HL-60 (cell line): ENCODE results near the gene ZNF160.
"Not testable (repeated sequence)": the region's sequence is repeated elsewhere in the genome, so short reads cannot be mapped to it uniquely, and the experiment has no call there.

Experiments used
- GABPA ChIP-seq: IDR thresholded peaks from 2 replicates; pipeline ENCODE4 v1.6.1; 2012; ENCODE audit warnings: low read depth
- POLR2AphosphoS5 ChIP-seq: IDR thresholded peaks from 2 replicates; pipeline ENCODE4 v1.6.1; 2012; ENCODE audit warnings: low read depth
- TF ChIP-seq, protein P1 (sequence below): IDR thresholded peaks from one replicate; pipeline ENCODE4 v1.5.1; 2011; ENCODE audit warnings: low read length, control low read depth, inconsistent platforms; ENCODE audit not compliant: insufficient read depth
- TF ChIP-seq, protein P2 (sequence below): IDR thresholded peaks from 2 replicates; pipeline ENCODE4 v1.6.1; 2012; ENCODE audit warnings: low read depth; ENCODE audit not compliant: insufficient replicate concordance

DNA sequence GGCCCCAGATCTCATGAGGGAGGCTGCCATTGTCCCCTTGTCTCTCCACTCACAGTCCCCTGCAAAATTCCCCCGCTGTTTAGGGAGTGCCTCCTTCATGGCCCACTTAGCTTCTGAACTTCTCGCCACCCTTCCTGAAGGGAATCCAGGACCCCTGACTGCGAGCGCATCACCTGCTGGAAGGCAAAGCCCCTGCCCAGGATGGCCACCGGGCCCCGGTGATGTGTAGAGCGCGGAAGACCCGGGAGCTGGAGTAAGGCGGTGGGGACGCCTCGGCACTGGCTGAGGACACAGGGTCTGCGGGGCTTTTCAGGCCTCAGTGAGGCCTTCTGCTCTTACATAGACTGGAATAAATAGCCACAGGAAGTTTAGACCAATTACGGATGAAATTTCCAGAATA, 4.7 kb downstream of the ZNF160 start:
- TF ChIP-seq, protein P1, sequence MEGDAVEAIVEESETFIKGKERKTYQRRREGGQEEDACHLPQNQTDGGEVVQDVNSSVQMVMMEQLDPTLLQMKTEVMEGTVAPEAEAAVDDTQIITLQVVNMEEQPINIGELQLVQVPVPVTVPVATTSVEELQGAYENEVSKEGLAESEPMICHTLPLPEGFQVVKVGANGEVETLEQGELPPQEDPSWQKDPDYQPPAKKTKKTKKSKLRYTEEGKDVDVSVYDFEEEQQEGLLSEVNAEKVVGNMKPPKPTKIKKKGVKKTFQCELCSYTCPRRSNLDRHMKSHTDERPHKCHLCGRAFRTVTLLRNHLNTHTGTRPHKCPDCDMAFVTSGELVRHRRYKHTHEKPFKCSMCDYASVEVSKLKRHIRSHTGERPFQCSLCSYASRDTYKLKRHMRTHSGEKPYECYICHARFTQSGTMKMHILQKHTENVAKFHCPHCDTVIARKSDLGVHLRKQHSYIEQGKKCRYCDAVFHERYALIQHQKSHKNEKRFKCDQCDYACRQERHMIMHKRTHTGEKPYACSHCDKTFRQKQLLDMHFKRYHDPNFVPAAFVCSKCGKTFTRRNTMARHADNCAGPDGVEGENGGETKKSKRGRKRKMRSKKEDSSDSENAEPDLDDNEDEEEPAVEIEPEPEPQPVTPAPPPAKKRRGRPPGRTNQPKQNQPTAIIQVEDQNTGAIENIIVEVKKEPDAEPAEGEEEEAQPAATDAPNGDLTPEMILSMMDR: not testable (repeated sequence)
- TF ChIP-seq GABPA, POLR2AphosphoS5: not testable (repeated sequence)
- TF ChIP-seq, protein P2, sequence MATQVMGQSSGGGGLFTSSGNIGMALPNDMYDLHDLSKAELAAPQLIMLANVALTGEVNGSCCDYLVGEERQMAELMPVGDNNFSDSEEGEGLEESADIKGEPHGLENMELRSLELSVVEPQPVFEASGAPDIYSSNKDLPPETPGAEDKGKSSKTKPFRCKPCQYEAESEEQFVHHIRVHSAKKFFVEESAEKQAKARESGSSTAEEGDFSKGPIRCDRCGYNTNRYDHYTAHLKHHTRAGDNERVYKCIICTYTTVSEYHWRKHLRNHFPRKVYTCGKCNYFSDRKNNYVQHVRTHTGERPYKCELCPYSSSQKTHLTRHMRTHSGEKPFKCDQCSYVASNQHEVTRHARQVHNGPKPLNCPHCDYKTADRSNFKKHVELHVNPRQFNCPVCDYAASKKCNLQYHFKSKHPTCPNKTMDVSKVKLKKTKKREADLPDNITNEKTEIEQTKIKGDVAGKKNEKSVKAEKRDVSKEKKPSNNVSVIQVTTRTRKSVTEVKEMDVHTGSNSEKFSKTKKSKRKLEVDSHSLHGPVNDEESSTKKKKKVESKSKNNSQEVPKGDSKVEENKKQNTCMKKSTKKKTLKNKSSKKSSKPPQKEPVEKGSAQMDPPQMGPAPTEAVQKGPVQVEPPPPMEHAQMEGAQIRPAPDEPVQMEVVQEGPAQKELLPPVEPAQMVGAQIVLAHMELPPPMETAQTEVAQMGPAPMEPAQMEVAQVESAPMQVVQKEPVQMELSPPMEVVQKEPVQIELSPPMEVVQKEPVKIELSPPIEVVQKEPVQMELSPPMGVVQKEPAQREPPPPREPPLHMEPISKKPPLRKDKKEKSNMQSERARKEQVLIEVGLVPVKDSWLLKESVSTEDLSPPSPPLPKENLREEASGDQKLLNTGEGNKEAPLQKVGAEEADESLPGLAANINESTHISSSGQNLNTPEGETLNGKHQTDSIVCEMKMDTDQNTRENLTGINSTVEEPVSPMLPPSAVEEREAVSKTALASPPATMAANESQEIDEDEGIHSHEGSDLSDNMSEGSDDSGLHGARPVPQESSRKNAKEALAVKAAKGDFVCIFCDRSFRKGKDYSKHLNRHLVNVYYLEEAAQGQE: not testable (repeated sequence)
